IPS-18c (cell line): ENCODE measurements around the gene TPRG1L.
A peak's percentile ranks its signal among the peaks of the same experiment; 100 is the strongest.

Source experiments
- H3K4me3 ChIP-seq: 2 replicates; pipeline ENCODE4 v1.7.0; 2013; ENCODE audit warnings: low read depth, mild to moderate bottlenecking, low read length, moderate library complexity; ENCODE audit not compliant: insufficient read depth
- H3K9me3 ChIP-seq: one replicate; pipeline ENCODE4 v1.6.1; 2013; ENCODE audit warnings: mild to moderate bottlenecking, low read length, moderate library complexity; ENCODE audit not compliant: control insufficient read depth, insufficient read depth

TPRG1L gene

DNA sequence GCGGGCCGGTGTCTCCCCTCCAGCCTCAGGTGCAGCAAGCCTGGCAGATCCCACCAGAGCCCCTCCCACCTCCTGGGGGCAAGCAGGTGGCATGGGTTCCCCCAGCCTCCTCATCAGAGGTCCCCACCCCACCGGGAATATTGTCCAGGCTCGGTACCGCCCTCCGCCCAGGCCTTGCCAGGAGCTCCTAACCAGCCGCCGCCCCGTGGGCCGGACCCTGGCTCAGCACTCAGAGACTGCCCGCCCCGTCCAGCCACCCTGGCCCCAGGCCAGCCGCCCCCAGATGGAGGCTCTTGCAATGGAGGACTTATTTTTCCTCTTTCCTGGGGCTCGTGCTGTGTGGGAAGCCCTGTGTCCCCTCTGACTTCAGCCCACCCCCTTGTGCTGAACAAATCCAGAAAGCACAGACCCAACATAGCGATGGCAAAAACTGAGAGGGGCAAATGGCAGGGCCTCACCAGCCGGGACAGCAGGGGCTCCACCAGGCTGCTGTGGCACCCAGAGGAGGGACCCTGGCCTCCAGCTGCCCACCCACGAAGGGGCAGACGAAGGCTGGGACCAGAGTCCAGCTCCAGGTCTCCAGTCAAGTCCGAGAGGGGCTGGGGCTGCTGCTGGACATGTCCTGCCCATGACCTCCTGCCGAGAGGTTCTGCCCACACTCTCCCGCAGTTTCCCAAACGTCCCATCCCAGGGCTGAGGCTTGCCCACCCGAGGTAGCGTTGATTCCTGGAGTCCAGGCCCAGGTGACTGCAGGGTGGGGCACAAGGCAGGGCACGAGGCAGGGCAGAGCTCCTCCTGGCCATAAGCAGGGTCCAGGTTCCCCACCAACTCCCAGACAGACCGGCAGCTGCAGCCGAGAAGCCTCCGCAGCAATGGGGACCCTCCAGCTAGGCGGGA, 21.0 kb upstream of the TPRG1L start:
- Histone ChIP-seq H3K4me3 (no peak overlapping the region), H3K9me3 (no peaks in the 10 kb centered on the region)

- Histone ChIP-seq H3K9me3 (no peaks in the 10 kb centered on the region), H3K4me3 (no peak overlapping the region)
These were observed 20.3 kb upstream of the TPRG1L start for GRCh38 chr1:3604468-3604974.

DNA sequence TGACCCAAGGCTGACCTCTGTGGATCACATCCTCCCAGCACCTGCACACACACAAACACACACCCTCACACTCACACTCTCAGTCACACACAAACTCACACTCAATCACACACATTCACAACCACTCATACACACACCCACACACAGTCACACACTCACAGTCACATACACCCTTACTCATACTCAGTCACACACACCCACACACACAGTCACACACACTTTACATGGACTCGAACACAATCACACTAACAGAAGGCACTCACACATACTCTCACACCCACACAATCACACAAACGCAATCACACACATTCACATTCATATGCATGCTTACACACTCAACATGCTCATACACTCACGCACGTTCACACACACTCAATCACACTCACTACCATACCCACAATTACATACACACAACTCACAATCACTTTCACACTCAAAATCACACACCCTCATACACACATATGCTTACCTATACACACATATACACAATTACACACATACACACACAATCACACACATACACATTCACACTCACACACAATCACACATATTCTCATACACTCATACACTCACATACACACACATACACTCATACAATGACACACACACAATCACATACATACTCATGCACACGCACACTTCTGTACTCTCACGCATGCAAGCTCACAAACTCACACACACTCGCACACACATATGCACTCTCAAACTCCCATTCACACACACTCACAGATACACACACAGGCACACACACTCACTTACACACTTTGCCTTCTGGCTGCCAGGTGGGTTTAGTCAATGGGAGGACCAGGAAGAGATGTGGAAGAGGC, 19.6 kb upstream of the TPRG1L start:
- Histone ChIP-seq H3K4me3 (no peak overlapping the region), H3K9me3 (no peaks in the 10 kb centered on the region)

DNA sequence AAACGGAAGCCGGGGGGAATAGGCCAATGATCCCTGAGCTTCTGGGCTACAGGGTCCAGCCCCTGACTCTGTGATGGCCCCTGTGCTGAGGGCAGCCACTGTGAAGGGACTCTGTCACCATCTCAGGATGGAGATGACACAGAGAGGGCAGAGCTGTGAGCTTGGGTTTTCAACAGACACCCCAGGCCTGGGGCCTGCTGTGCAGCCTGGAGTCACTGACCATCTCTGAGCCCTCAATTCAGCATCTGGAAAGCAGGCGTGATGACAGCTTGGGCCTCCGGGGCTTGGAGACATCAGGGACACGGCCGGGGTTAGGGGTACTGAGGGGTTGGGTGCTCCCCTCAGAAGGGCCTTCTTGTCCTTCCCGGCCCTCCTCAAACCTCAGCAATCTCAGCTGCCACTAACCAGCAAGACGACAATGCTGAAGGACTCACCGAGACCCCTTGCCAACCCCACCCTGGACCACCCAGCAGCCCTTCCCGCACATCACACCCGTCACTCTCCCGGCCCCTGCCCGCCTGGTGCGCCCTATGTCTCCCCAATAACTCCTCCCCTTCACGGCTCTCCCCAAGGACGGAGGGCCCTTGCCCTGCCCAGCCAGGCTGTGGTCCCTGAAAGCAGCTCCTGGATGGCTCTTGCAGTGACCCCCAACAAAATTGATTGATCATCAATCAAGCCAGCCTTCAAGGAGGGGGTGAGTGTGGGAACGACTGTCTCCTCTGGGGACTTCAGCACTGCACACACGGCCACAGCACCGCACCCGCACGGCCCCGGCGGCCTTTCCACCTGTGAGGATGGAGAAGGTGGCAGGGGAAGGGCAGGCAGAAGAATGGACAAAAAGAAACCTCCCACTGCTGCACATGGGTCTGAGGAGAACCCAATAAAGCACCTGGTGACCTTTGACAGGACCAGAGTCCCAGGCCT, 17.8 kb upstream of the TPRG1L start:
- H3K4me3 ChIP-seq: no peak overlapping the region
- no peaks in the 10 kb centered on the region for H3K9me3 ChIP-seq

DNA sequence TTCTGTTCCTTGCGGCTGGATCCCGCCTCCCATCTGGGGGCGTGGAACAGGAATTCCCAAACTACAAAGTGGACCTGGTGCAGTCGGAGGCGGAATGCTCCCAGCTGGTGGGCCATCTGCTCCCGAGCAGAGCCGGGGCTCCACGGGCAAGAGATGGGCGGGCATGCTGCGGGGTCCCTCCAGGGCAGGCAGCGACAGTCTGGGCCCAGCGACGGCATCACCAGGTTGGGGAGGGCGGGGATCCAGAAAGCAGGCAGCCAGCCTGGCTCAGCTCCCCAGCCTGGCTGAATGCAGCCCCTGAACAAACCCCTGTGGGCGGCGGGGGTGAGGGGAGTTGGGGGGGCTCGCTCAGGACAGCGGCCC, 17.1 kb upstream of the TPRG1L start:
- Histone ChIP-seq H3K9me3 (no peaks in the 10 kb centered on the region), H3K4me3 (no peak overlapping the region)

DNA sequence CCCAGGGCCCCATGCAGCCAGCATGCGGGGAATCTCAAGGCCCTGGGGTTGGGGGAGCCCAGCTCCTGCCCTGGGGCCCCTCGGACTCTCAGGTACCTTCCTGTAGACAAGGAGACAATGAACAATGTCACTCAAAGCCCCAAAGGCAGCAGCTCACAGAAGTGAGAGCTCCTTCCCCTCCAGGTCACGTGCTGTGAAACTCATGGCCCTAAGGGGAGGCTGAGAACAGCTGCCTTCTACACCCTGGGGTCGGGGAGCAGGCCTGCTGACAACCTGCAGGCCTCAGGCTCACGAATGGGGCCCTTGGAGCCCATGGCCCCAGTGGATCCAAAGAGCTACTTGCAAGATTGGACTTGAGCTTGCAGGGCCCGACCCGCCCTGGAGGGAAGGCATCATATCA, 16.7 kb upstream of the TPRG1L start:
- Histone ChIP-seq H3K9me3 (no peaks in the 10 kb centered on the region), H3K4me3 (no peak overlapping the region)

GRCh38 chr1:3609016-3609768, 15.6 kb upstream of the TPRG1L start:
- no peak overlapping the region for H3K4me3 ChIP-seq
- no peaks in the 10 kb centered on the region for H3K9me3 ChIP-seq

DNA sequence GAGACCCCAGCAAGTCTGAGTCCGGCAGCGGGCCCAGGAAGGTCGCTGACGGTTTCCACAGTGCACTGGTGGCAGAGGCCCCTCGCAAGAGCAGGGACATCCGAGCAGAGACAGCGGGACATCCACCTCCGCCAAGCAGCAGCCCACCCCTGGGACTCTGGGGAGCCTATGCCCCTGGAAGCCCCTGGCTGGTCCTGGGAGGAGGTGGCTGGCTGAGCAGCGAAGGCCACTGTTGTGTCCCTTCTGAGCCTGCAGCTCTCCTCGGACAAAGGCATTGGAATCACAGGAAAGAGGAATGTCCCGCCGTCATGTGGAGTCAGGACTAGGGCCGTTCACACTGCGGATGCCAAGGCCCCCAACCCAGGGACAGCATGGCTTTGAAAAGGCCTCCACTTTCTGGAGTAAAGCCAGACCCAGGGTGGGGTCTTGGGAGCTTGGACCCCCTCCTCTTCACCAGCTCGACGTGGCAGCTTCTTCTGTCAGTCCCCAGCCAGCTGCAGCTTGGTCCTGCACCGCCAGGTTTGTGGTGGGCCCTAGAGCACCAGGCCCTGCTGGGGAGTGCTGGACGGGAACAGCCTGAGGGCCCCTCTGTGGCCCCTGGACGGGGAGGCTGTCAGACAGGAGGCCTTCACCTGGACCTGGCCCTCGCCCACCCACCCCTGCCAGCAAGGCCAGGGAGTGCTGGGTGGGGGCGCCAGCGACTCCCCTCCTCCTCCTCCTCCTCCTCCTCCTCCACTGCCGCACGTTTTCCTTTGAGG, 14.9 kb upstream of the TPRG1L start:
- peak overlapping the region; percentile 71; the same call in 1 of the 2 replicates for H3K4me3 ChIP-seq

DNA sequence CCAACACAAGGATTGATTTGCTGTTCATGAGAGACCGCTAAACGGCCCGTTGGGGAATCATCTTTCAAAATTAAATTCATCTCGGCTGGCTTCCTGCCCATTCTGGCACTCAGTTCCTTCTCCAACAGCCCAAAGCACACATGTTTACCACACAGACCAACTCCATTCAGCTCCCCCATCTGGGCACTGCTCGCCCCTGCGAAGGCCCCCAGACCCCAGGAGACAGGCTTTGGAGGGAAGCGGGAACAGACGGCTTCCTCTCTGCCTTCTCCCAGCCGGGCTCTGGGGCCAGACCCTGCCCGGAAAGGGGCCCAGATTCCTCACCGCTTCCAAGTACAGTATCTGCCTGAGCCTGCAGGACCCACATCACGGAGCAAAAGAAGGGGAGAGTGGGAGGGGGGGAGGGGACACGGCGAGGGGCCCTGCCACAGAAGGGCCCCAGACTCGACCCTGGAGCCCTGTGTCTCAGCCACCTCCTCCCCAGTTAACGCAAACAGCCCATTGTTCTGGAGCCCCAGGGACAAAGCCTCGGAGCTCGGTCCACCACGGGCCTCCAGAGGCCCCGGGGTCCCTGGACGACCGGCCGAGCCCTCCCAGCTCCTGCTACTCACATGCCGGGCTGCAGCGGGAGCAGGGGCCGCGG, 14.2 kb upstream of the TPRG1L start:
- Histone ChIP-seq H3K9me3 (no peaks in the 10 kb centered on the region), H3K4me3 (peak overlapping the region; percentile 71)

More for the DNA sequence above, 14.9 kb upstream of the TPRG1L start:
- no peaks in the 10 kb centered on the region for H3K9me3 ChIP-seq

GRCh38 chr1:3611170-3612019, 13.4 kb upstream of the TPRG1L start, which contains the start of gene MEGF6:
Gene MEGF6, minus strand, starts transcription at chr1:3611508. Its CDS starts 240 bp downstream, at chr1:3611268.
- H3K4me3 ChIP-seq: peak within 1 kb of the TSS; percentile 71
- no peaks in the 10 kb centered on the region for H3K9me3 ChIP-seq

GRCh38 chr1:3612123-3612522, 12.7 kb upstream of the TPRG1L start:
- Histone ChIP-seq H3K9me3 (no peaks in the 10 kb centered on the region), H3K4me3 (peak overlapping the region; percentile 4)

DNA sequence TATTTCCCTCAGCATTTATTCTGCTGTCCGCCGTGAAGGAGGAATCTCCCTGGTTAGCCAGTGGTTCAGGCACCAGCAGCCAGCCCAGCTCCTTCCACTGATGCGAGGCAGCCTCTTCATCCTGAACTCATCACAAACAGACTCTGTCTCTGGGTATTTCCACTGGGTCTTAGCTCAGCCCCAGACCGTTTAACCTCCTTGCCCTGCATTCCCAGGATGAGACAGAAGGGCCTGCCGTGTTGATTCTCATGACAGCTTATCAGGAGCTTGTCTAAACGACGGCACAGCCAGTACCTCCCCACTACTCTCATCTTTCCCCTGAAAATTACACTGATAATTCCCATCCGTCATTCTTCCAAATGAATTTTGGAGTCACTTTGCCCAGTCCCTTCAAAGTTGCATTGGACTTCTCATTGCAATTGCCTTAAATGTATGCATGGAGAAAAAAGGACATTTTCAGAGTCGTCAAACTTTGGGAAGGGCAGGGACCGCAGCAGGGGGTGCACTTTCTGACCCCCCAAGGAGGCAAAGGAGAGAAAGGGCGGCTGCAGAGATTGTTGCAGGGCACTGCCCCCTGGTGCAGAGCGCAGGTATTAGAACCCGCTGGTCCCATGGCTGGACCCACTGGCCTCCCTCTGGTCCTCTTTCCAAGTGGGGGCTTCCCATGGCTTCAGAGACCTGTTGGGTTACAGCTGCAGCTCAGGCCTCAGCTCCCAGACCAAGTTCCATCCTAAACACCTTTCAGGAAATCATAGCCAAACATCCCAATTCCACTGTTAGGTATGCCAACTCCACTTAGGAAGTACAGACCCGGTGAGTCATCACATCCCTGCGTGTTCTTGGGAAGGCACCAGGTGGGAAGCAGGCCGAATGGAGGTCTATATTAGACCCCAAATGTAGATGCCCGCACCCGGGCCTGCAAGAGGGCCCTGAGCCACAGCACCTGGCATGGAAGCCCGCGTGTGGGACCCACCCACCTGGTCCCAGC, 9.8 kb upstream of the TPRG1L start:
- H3K9me3 ChIP-seq: no peaks in the 10 kb centered on the region
- no peak overlapping the region for H3K4me3 ChIP-seq

DNA sequence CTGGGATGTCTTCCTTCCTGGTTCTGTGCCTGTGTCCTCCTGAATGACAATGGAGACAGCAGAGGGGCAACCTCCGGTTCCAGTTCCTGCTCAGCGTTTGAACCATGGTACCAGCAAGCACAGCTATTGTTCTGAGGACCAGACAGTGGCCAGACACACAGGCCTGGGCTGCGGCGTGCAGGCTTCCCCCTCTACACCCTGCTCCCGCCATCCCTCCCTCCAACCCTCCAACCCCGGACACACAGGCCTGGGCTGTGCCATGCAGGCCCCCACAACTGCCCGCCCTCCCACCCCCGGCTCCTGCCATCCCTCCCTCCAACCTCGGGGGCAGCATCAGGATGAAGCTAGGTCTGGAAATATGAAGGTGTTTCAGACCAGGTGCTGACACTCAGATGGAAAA, 8.0 kb upstream of the TPRG1L start:
- no peaks in the 10 kb centered on the region for H3K9me3 ChIP-seq
- H3K4me3 ChIP-seq: no peak overlapping the region
